Fibroblast of the aortic adventitia (primary cell): ENCODE measurements around the gene EIF4E3. TPM values are rescaled to one million over a fixed set of nuclear protein-coding genes. Genes with fewer than 3 reads are reported as not detected.

Experiments
- DNase-seq: peaks from one replicate; pipeline ENCODE4 v3.0.0-alpha.2; 2010; ENCODE audit warnings: low read depth
- H3K4me3 ChIP-seq: 2 replicates; pipeline ENCODE4 v1.5.1; 2011; ENCODE audit warnings: low read depth, mild to moderate bottlenecking, control low read depth, low read length, moderate library complexity
- CTCF ChIP-seq: IDR thresholded peaks from 2 replicates; pipeline ENCODE4 v1.5.1; 2011; ENCODE audit warnings: mild to moderate bottlenecking, low read length, control low read depth, inconsistent platforms; ENCODE audit not compliant: insufficient read depth
- total RNA-seq: library from RNA; depleted of rRNA; stranded (reverse); fragments of >200 nt; gene quantifications from 2 replicates; pipeline ENCODE4 v1.2.3, GENCODE V29; 2012; ENCODE audit warnings: low replicate concordance

EIF4E3 gene
- total RNA-seq, 1 donor, result 2.2 TPM

GRCh38 chr3:71671216-71671845 lies 53.9 kb downstream of the EIF4E3 start:
- H3K4me3 ChIP-seq, result no peak overlapping the region
- TF ChIP-seq CTCF, result no peak
- no peak for DNase-seq

- no peak for DNase-seq
- no peak for TF ChIP-seq CTCF
- no peak overlapping the region for H3K4me3 ChIP-seq
Measured at GRCh38 chr3:71662568-71662967, 62.6 kb downstream of the EIF4E3 start.

GRCh38 chr3:71662056-71662455 lies 63.1 kb downstream of the EIF4E3 start:
- no peak overlapping the region for H3K4me3 ChIP-seq
- TF ChIP-seq CTCF, result no peak
- no peak for DNase-seq

GRCh38 chr3:71659864-71660591 lies 65.2 kb downstream of the EIF4E3 start:
- TF ChIP-seq CTCF, result no peak
- H3K4me3 ChIP-seq, result no peak overlapping the region
- DNase-seq, result no peak

GRCh38 chr3:71657831-71658530 lies 67.2 kb downstream of the EIF4E3 start:
- no peak for TF ChIP-seq CTCF
- no peak overlapping the region for H3K4me3 ChIP-seq
- DNase-seq, result peak; percentile 51

- no peak overlapping the region for H3K4me3 ChIP-seq
- DNase-seq, result no peak
- no peak for TF ChIP-seq CTCF
Measured at GRCh38 chr3:71655061-71655460, 70.1 kb downstream of the EIF4E3 start.
